ENCODE measurements around the gene FREM1. TPM values are rescaled to one million over a fixed set of nuclear protein-coding genes. Genes with fewer than 3 reads are reported as not detected.

FREM1 gene
- total RNA-seq, 4 donors from 2014 or later = 0.53 to 2.8 (median 1.5) TPM

- DNase-seq (ENCODE audit: low spot score in 2 of 2) = no peak
- intact Hi-C loops (cut with DNase I; ENCODE audit: low total_unique reads) = no loop called here
- 57 to 67% methylated on average over 5 of the region's 5 CpGs for WGBS, 2 donors
Measured at GRCh38 chr9:14906000-14906399, 4.2 kb downstream of the FREM1 start.

DNA sequence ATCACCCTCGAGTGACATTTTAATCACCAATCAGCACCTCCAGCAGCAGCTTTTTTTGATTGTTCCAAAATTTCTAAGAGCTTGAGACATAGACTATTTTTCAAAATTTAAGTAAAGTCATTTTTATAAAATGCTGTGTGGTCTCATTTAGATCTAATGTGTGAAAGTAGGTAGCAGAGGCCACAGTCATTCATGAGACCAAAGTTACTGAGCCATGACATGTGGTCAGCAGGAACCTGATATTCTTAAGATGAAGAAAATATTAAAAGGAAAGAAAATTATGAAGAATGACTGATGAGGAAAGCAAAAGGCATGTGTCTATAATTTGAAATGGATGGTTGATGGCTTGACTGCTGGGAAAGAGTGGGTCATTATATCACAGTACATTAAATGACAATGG is 7.2 kb downstream of the FREM1 start:
- DNase-seq (ENCODE audit: low spot score in 2 of 2) = no peak
- WGBS, 2 donors = 42 to 54% methylated on average over 1 of the region's 1 CpG
- intact Hi-C loops (cut with DNase I; ENCODE audit: low total_unique reads) = no loop called here
- TF ChIP-seq, protein P1, sequence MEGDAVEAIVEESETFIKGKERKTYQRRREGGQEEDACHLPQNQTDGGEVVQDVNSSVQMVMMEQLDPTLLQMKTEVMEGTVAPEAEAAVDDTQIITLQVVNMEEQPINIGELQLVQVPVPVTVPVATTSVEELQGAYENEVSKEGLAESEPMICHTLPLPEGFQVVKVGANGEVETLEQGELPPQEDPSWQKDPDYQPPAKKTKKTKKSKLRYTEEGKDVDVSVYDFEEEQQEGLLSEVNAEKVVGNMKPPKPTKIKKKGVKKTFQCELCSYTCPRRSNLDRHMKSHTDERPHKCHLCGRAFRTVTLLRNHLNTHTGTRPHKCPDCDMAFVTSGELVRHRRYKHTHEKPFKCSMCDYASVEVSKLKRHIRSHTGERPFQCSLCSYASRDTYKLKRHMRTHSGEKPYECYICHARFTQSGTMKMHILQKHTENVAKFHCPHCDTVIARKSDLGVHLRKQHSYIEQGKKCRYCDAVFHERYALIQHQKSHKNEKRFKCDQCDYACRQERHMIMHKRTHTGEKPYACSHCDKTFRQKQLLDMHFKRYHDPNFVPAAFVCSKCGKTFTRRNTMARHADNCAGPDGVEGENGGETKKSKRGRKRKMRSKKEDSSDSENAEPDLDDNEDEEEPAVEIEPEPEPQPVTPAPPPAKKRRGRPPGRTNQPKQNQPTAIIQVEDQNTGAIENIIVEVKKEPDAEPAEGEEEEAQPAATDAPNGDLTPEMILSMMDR (IDR thresholded peaks at IDR 0.05) = no peak
- TF ChIP-seq POLR2A (IDR thresholded peaks at IDR 0.05) = no peak
- no peak overlapping the region for H3K4me3 ChIP-seq (ENCODE audit: low read depth, poor library complexity, severe bottlenecking)

More at GRCh38 chr9:14906000-14906399, 4.2 kb downstream of the FREM1 start:
- no peak for TF ChIP-seq POLR2A (IDR thresholded peaks at IDR 0.05)
- TF ChIP-seq, protein P1 (IDR thresholded peaks at IDR 0.05) = no peak
- H3K4me3 ChIP-seq (ENCODE audit: low read depth, poor library complexity, severe bottlenecking) = no peak overlapping the region

GRCh38 chr9:14902561-14902960 is 7.7 kb downstream of the FREM1 start:
- intact Hi-C loops (cut with DNase I; ENCODE audit: low total_unique reads) = no loop called here
- H3K4me3 ChIP-seq (ENCODE audit: low read depth, poor library complexity, severe bottlenecking) = no peak overlapping the region
- DNase-seq (ENCODE audit: low spot score in 2 of 2) = no peak
- WGBS, 2 donors = 57 to 80% methylated on average over 1 of the region's 1 CpG
- TF ChIP-seq, protein P1 (IDR thresholded peaks at IDR 0.05) = no peak
- TF ChIP-seq POLR2A (IDR thresholded peaks at IDR 0.05) = no peak

- DNase-seq (ENCODE audit: low spot score in 2 of 2) = no peak
Measured at GRCh38 chr9:14899815-14900193, 10.4 kb downstream of the FREM1 start.

DNA sequence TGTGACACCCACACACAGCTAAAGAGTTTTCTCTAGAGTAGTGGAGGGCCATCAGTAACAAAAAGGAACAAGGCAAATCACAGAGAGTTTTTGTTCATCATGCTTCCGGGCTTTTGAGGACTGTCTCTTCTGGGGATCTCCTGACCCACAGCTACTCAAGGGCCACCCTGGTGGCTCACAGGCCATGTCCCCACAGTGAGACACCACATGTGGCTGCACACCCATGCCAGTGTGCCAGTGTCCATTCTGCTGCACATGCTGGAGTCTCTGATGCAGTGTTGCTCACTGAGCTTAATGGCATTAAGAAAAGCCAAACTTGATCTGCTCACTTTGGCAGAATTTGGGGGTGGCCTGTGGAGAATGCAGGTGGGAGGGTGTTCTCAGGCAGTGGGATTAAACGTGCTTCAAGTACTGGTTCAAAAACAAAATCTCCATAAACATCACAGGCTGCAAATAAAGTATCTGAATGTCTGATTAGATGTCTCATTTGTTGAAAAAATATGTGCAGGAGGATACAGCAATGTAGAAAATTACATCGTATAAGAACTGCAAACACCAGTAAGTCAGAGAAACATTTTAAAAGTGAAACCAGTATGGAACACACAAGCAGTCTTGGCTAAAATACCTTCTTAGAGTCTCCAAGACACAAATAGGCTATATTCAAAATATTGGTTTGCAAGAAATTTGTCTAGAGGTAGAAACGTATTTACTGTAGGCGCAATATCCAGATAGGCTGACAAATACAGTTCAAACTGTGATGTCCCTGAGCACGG is 11.0 kb downstream of the FREM1 start:
- no peak overlapping the region for H3K4me3 ChIP-seq (ENCODE audit: low read depth, poor library complexity, severe bottlenecking)
- no peak for DNase-seq (ENCODE audit: low spot score in 2 of 2)
- TF ChIP-seq, protein P1 (IDR thresholded peaks at IDR 0.05) = no peak
- no peak for TF ChIP-seq POLR2A (IDR thresholded peaks at IDR 0.05)
- intact Hi-C loops (cut with DNase I; ENCODE audit: low total_unique reads) = no loop called here
- 77 to 80% methylated on average over 6 of the region's 6 CpGs for WGBS, 2 donors

More at GRCh38 chr9:14899815-14900193, 10.4 kb downstream of the FREM1 start:
- TF ChIP-seq, protein P1 (IDR thresholded peaks at IDR 0.05) = no peak
- no peak for TF ChIP-seq POLR2A (IDR thresholded peaks at IDR 0.05)
- WGBS, 2 donors = 87 to 93% methylated on average over 4 of the region's 4 CpGs
- intact Hi-C loops (cut with DNase I; ENCODE audit: low total_unique reads) = no loop called here
- H3K4me3 ChIP-seq (ENCODE audit: low read depth, poor library complexity, severe bottlenecking) = no peak overlapping the region
